OCI-LY1 (cell line): ENCODE results near the gene GPATCH3.
"Not testable (repeated sequence)": the region's sequence is repeated elsewhere in the genome, so short reads cannot be mapped to it uniquely, and the experiment has no call there.

Experiments
- H2AFZ ChIP-seq: fragments of 200-600 bp; sonication (generic), shearing (Covaris generic); 2 replicates; pipeline ENCODE4 v1.6.0; 2014; ENCODE audit warnings: antibody characterized with exemption, mild to moderate bottlenecking, low read length
- H3F3A ChIP-seq: fragments of 200-600 bp; sonication (generic), shearing (Covaris generic); 2 replicates; pipeline ENCODE4 v1.6.0; 2014; ENCODE audit warnings: mild to moderate bottlenecking, antibody characterized with exemption, low read length, moderate library complexity; ENCODE audit not compliant: insufficient read depth
- H3K27ac ChIP-seq: fragments of 200-600 bp; sonication (generic); 2 replicates; pipeline ENCODE4 v1.5.1; 2014; ENCODE audit warnings: low read length, mixed run types, mild to moderate bottlenecking, low read depth; ENCODE audit not compliant: poor library complexity, severe bottlenecking
- H3K27me3 ChIP-seq: fragments of 200-600 bp; sonication (generic); 2 replicates; pipeline ENCODE4 v1.6.0; 2014; ENCODE audit warnings: antibody characterized with exemption, mild to moderate bottlenecking, low read length, moderate library complexity; ENCODE audit not compliant: insufficient read depth
- H3K36me3 ChIP-seq: fragments of 200-600 bp; sonication (generic); 2 replicates; pipeline ENCODE4 v1.6.1; 2014; ENCODE audit warnings: mild to moderate bottlenecking, antibody characterized with exemption, low read length, moderate library complexity, mixed read lengths; ENCODE audit not compliant: insufficient read depth
- H3K4me1 ChIP-seq: fragments of 200-600 bp; sonication (generic); 2 replicates; pipeline ENCODE4 v1.5.1; 2014; ENCODE audit warnings: mild to moderate bottlenecking, low read length, moderate library complexity; ENCODE audit not compliant: insufficient read depth, severe bottlenecking
- H3K4me2 ChIP-seq: fragments of 200-600 bp; sonication (generic), shearing (Covaris generic); 2 replicates; pipeline ENCODE4 v1.6.1; 2014; ENCODE audit warnings: low read length
- H3K4me3 ChIP-seq: fragments of 200-600 bp; sonication (generic); 2 replicates; pipeline ENCODE4 v1.5.1; 2014; ENCODE audit warnings: low read length, low read depth, mild to moderate bottlenecking, mixed read lengths; ENCODE audit not compliant: poor library complexity, severe bottlenecking
- H3K79me2 ChIP-seq: fragments of 200-600 bp; shearing (Covaris generic); 2 replicates; pipeline ENCODE4 v1.6.1; 2016; ENCODE audit warnings: mixed run types, low read length, mixed read lengths; ENCODE audit not compliant: insufficient read depth
- H3K9ac ChIP-seq: fragments of 200-600 bp; sonication (generic), shearing (Covaris generic); 2 replicates; pipeline ENCODE4 v1.6.1; 2014; ENCODE audit warnings: mild to moderate bottlenecking, low read length, mixed read lengths
- H3K9me2 ChIP-seq: fragments of 200-600 bp; sonication (generic), shearing (Covaris generic); 2 replicates; pipeline ENCODE4 v1.6.1; 2014; ENCODE audit warnings: low read depth, mild to moderate bottlenecking, low read length, mixed read lengths
- H3K9me3 ChIP-seq: fragments of 200-600 bp; shearing (Covaris generic); 2 replicates; pipeline ENCODE4 v1.6.1; 2014; ENCODE audit warnings: low read length, mixed read lengths
- H4K20me1 ChIP-seq: fragments of 200-600 bp; sonication (generic), shearing (Covaris generic); 2 replicates; pipeline ENCODE4 v1.6.0; 2016; ENCODE audit warnings: mild to moderate bottlenecking, low read length; ENCODE audit not compliant: insufficient read depth
- EZH2 ChIP-seq: fragments of 200-600 bp; sonication (generic), shearing (Covaris generic); IDR thresholded peaks from 2 replicates; pipeline ENCODE4 v1.8.0; 2017; ENCODE audit warnings: borderline replicate concordance, mixed run types, mild to moderate bottlenecking, antibody characterized with exemption, low read length, moderate library complexity, mixed read lengths
- TF ChIP-seq, protein P1 (sequence below): fragments of 200-600 bp; sonication (generic), shearing (Covaris generic); IDR thresholded peaks from 2 replicates; pipeline ENCODE4 v1.5.1; 2017; ENCODE audit warnings: mild to moderate bottlenecking, antibody characterized with exemption, low read length, moderate library complexity, mixed read lengths

GPATCH3 gene

DNA sequence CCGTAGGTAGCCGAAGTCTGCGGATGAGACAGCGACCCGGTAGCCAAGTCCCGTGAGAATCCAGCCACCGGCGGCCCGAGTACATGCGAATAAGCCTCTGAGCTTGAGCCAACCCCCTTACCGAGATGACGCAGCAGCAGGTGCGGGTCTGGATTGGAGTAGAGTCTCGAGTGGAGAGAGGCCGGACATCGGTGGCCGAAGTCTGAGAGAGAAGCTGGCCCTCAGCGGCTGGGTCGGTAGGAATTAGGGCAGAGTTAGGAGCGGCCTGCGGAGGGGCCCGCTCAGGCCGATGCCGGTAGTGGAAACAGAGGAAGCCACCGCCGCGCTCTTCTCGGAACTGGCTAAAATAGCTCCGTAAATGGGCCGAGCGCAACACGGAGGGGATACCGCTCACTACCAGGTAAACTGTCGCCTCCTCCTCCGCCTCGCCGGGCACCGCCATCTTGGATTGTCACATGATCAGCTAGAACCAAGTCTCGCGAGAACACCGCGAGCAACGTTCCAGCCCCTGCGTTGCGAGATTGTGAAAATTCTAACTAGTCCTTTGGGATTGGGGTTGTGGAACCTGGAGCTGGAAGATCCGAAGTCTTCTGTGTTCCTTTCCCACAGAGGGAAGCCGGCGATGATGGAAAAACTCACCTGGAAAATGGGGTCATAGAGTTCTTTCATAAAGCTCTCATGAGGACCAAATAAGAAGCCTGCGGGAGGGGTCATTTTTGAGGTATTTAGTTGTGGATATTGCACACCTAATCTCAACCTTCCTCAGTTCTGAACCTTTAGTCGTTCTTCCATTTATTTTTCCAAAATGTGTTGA, at the start of gene GPATCH3:
Gene GPATCH3 (minus strand): TSS at position 467 of the 814 bp plus-strand sequence. CDS start 25 bp downstream, at position 442.
- H3K4me3 ChIP-seq: peak within 1 kb of the TSS; percentile 97
- H3F3A ChIP-seq: no peaks in the 10 kb centered on the region
- H3K9me3 ChIP-seq: no peaks in the 10 kb centered on the region
- H3K4me1 ChIP-seq: peaks cover 23% of the 10 kb centered on the region
- no peaks in the 10 kb centered on the region for H4K20me1 ChIP-seq
- peak within 1 kb of the TSS; percentile 44 for H3K27ac ChIP-seq
- H3K9ac ChIP-seq: peak within 1 kb of the TSS; percentile 82
- peaks cover 14% of the 10 kb centered on the region for H3K36me3 ChIP-seq
- peak within 1 kb of the TSS; percentile 99 for H2AFZ ChIP-seq
- no peak for TF ChIP-seq EZH2
- H3K27me3 ChIP-seq: no peaks in the 10 kb centered on the region
- H3K79me2 ChIP-seq: peaks cover 13% of the 10 kb centered on the region
- peak within 1 kb of the TSS; percentile 87 for H3K4me2 ChIP-seq
- H3K9me2 ChIP-seq: no peaks in the 10 kb centered on the region

DNA sequence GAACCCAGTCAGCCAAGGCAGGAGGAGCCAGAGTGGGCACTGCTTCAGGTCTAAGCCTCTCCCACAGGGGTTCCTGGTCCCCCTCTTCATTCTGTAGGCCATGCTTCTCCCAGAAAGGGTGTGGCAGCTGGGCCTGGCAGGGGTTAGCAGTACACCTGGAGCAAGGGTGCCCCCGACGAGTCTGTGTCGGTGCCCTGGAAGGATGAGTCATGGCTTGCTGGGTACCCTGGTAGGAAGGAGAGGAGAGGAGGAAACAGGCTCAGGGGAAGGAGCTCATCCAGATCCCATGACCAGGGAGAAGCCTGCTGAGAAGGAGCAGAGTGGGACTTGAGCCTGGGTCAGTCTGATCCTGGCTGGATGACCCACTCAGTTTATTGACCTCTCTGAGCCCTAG, 49.7 kb upstream of the GPATCH3 start:
- TF ChIP-seq EZH2: no peak
- H2AFZ ChIP-seq: no peak overlapping the region
- no peaks in the 10 kb centered on the region for H3F3A ChIP-seq
- H3K9ac ChIP-seq: no peak overlapping the region
- no peaks in the 10 kb centered on the region for H3K79me2 ChIP-seq
- no peak overlapping the region for H3K4me2 ChIP-seq
- no peaks in the 10 kb centered on the region for H3K9me2 ChIP-seq
- H3K27me3 ChIP-seq: no peaks in the 10 kb centered on the region
- no peaks in the 10 kb centered on the region for H4K20me1 ChIP-seq
- peaks cover 25% of the 10 kb centered on the region for H3K36me3 ChIP-seq
- H3K9me3 ChIP-seq: no peaks in the 10 kb centered on the region
- H3K4me3 ChIP-seq: no peak overlapping the region
- no peaks in the 10 kb centered on the region for H3K4me1 ChIP-seq
- no peak overlapping the region for H3K27ac ChIP-seq

DNA sequence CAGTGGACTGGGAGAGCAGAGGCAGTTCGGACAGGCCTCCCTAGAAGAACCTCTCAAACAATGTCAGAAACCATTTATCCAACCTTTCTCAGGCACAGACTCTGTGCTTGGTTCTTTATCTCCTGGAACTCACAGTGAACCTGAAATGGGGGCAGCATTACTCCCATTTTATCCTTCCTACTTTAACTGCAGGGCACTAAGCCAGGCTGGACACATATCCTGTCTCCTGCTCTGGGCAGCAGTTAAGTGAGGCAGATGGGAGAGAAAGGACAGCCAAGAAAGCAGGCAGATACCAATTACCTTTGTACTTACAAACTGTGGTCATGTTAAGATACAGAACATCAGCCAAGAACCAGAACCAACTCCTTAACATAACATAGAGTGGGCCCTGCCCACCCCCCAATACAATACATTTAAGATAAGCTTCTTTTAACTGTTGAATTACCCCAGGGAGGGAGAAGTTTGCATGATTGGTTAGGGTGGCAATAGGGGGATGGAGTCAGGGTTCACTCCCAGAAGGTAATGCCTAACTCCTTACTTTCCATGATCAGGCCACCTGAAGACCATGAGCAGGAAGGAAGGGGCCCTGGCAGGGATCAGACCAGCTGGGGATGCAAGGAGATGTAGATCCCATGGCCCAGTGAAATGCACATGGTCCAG, 49.1 kb upstream of the GPATCH3 start:
- Histone ChIP-seq H3K4me2 (no peak overlapping the region), H3K9me2 (no peaks in the 10 kb centered on the region), H3K27ac (no peak overlapping the region), H3K9ac (no peak overlapping the region), H4K20me1 (no peaks in the 10 kb centered on the region), H3K4me3 (no peak overlapping the region), H3K79me2 (no peaks in the 10 kb centered on the region), H3K36me3 (peaks cover 26% of the 10 kb centered on the region), H3K9me3 (no peaks in the 10 kb centered on the region), H2AFZ (no peak overlapping the region), H3K27me3 (no peaks in the 10 kb centered on the region), H3K4me1 (no peaks in the 10 kb centered on the region), H3F3A (no peaks in the 10 kb centered on the region)
- TF ChIP-seq, protein P1, sequence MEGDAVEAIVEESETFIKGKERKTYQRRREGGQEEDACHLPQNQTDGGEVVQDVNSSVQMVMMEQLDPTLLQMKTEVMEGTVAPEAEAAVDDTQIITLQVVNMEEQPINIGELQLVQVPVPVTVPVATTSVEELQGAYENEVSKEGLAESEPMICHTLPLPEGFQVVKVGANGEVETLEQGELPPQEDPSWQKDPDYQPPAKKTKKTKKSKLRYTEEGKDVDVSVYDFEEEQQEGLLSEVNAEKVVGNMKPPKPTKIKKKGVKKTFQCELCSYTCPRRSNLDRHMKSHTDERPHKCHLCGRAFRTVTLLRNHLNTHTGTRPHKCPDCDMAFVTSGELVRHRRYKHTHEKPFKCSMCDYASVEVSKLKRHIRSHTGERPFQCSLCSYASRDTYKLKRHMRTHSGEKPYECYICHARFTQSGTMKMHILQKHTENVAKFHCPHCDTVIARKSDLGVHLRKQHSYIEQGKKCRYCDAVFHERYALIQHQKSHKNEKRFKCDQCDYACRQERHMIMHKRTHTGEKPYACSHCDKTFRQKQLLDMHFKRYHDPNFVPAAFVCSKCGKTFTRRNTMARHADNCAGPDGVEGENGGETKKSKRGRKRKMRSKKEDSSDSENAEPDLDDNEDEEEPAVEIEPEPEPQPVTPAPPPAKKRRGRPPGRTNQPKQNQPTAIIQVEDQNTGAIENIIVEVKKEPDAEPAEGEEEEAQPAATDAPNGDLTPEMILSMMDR: no peak
- no peak for TF ChIP-seq EZH2

DNA sequence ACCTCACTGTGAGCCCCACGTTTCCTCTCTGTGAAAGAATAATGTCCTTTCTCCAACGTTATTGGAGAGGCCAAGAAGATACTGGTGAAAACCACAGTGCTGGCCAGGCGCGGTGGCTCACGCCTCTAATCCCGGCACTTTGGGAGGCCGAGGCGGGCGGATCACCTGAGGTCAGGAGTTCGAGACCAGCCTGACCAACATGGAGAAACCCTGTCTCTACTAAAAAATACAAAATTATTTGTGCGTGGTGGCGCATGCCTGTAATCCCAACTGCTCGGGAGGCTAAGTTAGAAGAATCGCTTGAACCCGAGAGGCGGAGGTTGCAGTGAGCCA, 48.4 kb upstream of the GPATCH3 start:
- H3K27me3 ChIP-seq, H3K9me2 ChIP-seq, H2AFZ ChIP-seq, H3K4me1 ChIP-seq, H3F3A ChIP-seq, H3K27ac ChIP-seq, H3K4me3 ChIP-seq, H3K9ac ChIP-seq, H3K4me2 ChIP-seq, H3K9me3 ChIP-seq, H4K20me1 ChIP-seq, H3K79me2 ChIP-seq: not testable (repeated sequence)
- peaks cover 33% of the 10 kb centered on the region for H3K36me3 ChIP-seq
